Loucy (cell line): ENCODE results near the gene SMOC2.

Experiments
- H2AFZ ChIP-seq: fragments of 200-600 bp; sonication (generic); 2 replicates; pipeline ENCODE4 v1.6.0; 2016; ENCODE audit warnings: antibody characterized with exemption, mild to moderate bottlenecking, low read length, moderate library complexity
- H3F3A ChIP-seq: fragments of 200-600 bp; 2 replicates; pipeline ENCODE4 v1.6.0; 2016; ENCODE audit warnings: antibody characterized with exemption, low read depth, mild to moderate bottlenecking
- H3K27me3 ChIP-seq: fragments of 200-600 bp; sonication (generic); 2 replicates; pipeline ENCODE4 v1.6.1; 2014; ENCODE audit warnings: low read length, mild to moderate bottlenecking; ENCODE audit not compliant: insufficient read depth, poor library complexity, severe bottlenecking
- H3K36me3 ChIP-seq: fragments of 200-600 bp; sonication (generic); 2 replicates; pipeline ENCODE4 v1.6.1; 2016; ENCODE audit warnings: low read length; ENCODE audit not compliant: insufficient read depth
- H3K4me1 ChIP-seq: fragments of 200-600 bp; sonication (generic); 2 replicates; pipeline ENCODE4 v1.5.1; 2014; ENCODE audit warnings: low read length, mild to moderate bottlenecking; ENCODE audit not compliant: insufficient read depth, poor library complexity, severe bottlenecking
- H3K4me2 ChIP-seq: fragments of 200-600 bp; sonication (generic); 2 replicates; pipeline ENCODE4 v1.6.0; 2014; ENCODE audit warnings: antibody characterized with exemption, low read length, low read depth, mild to moderate bottlenecking; ENCODE audit not compliant: poor library complexity, severe bottlenecking
- H3K4me3 ChIP-seq: fragments of 200-600 bp; sonication (generic); 2 replicates; pipeline ENCODE4 v1.5.1; 2014; ENCODE audit warnings: low read length, mild to moderate bottlenecking, mixed read lengths; ENCODE audit not compliant: poor library complexity, severe bottlenecking
- H3K79me2 ChIP-seq: fragments of 200-600 bp; sonication (generic); 2 replicates; pipeline ENCODE4 v1.6.1; 2014; ENCODE audit warnings: low read length; ENCODE audit not compliant: insufficient read depth
- H3K9ac ChIP-seq: fragments of 200-600 bp; sonication (generic); 2 replicates; pipeline ENCODE4 v1.6.0; 2014; ENCODE audit warnings: mild to moderate bottlenecking, low read depth, low read length, moderate library complexity; ENCODE audit not compliant: poor library complexity, severe bottlenecking
- H3K9me2 ChIP-seq: fragments of 200-600 bp; sonication (generic); replicated peaks from 2 replicates; pipeline ENCODE4 v1.6.1; 2016; ENCODE audit warnings: low read depth, low read length, mixed read lengths
- H3K9me3 ChIP-seq: fragments of 200-600 bp; sonication (generic); 2 replicates; pipeline ENCODE4 v1.6.1; 2014; ENCODE audit warnings: mild to moderate bottlenecking, antibody characterized with exemption, low read length, low read depth; ENCODE audit not compliant: insufficient read depth
- H4K20me1 ChIP-seq: fragments of 200-600 bp; sonication (generic); 2 replicates; pipeline ENCODE4 v1.6.0; 2014; ENCODE audit warnings: antibody characterized with exemption, low read length, mild to moderate bottlenecking; ENCODE audit not compliant: insufficient read depth, poor library complexity, severe bottlenecking
- CTCF ChIP-seq: fragments of 200-600 bp; sonication (generic); conservative IDR thresholded peaks from 2 replicates; pipeline ENCODE4 v1.5.1; 2014; ENCODE audit warnings: mild to moderate bottlenecking, antibody characterized with exemption, low read length
- EZH2phosphoT487 ChIP-seq: fragments of 200-600 bp; IDR thresholded peaks from 2 replicates; pipeline ENCODE4 v1.6.1; 2018; ENCODE audit warnings: antibody characterized with exemption, mild to moderate bottlenecking, moderate library complexity, borderline replicate concordance

Gene SMOC2

GRCh38 chr6:168557512-168557911 is 116.5 kb downstream of the SMOC2 start:
- no peak overlapping the region for H3K4me3 ChIP-seq
- no peaks in the 10 kb centered on the region for H3K79me2 ChIP-seq
- peaks cover 4% of the 10 kb centered on the region; the same call in 1 of the 2 replicates for H3K9me3 ChIP-seq

GRCh38 chr6:168558686-168559085 is 117.7 kb downstream of the SMOC2 start:
- no peaks in the 10 kb centered on the region for H3K36me3 ChIP-seq
- H3F3A ChIP-seq, result no peaks in the 10 kb centered on the region
- H2AFZ ChIP-seq, result no peak overlapping the region
- no peaks in the 10 kb centered on the region for H3K79me2 ChIP-seq
- no peak overlapping the region for H3K4me2 ChIP-seq
- H3K9me2 ChIP-seq, result no peaks in the 10 kb centered on the region
- H4K20me1 ChIP-seq, result no peaks in the 10 kb centered on the region
- no peak overlapping the region for H3K4me3 ChIP-seq
- H3K9ac ChIP-seq, result no peak overlapping the region
- TF ChIP-seq CTCF (no peak), EZH2phosphoT487 (no peak)
- no peaks in the 10 kb centered on the region for H3K4me1 ChIP-seq
- H3K9me3 ChIP-seq, result peaks cover 4% of the 10 kb centered on the region; the same call in 1 of the 2 replicates
- H3K27me3 ChIP-seq, result no peaks in the 10 kb centered on the region

More at GRCh38 chr6:168557512-168557911, 116.5 kb downstream of the SMOC2 start:
- Histone ChIP-seq H3K9ac (no peak overlapping the region), H3K36me3 (no peaks in the 10 kb centered on the region), H3K4me2 (no peak overlapping the region), H3K9me2 (no peaks in the 10 kb centered on the region), H3K27me3 (no peaks in the 10 kb centered on the region), H3K4me1 (no peaks in the 10 kb centered on the region), H2AFZ (no peak overlapping the region), H4K20me1 (no peaks in the 10 kb centered on the region), H3F3A (no peaks in the 10 kb centered on the region)
- no peak for TF ChIP-seq CTCF
- no peak for TF ChIP-seq EZH2phosphoT487

- TF ChIP-seq EZH2phosphoT487 (no peak), CTCF (no peak)
- Histone ChIP-seq H3K36me3 (no peaks in the 10 kb centered on the region), H2AFZ (no peak overlapping the region), H3K4me3 (no peak overlapping the region), H3K4me1 (no peaks in the 10 kb centered on the region), H3K4me2 (no peak overlapping the region), H3K9me2 (no peaks in the 10 kb centered on the region), H3K27me3 (no peaks in the 10 kb centered on the region), H3K79me2 (no peaks in the 10 kb centered on the region), H4K20me1 (no peaks in the 10 kb centered on the region), H3K9ac (no peak overlapping the region), H3F3A (no peaks in the 10 kb centered on the region), H3K9me3 (peaks cover 4% of the 10 kb centered on the region; the same call in 1 of the 2 replicates)
These were observed 118.7 kb downstream of the SMOC2 start for GRCh38 chr6:168559574-168560098.
